Peyer's patch (tissue), 4 donors: Measurements from ENCODE around the gene LIMCH1.

Source experiments
- POLR2A ChIP-seq, 2 donors: fragments of 450-650 bp; IDR thresholded peaks; one replicate each; pipeline ENCODE4 v1.5.1; 2017; ENCODE audit warnings: antibody characterized with exemption in 2 of 2, mild to moderate bottlenecking in 2 of 2, moderate library complexity in 2 of 2
- TF ChIP-seq, protein P1 (sequence below), 6 experiments: fragments of 450-650 bp in 4 of 6; fragments of 200-600 bp in 2 of 6; sonication (generic) in 1 of 6; IDR thresholded peaks; one replicate each; pipeline ENCODE4 v1.5.1; 2017 to 2019; ENCODE audit warnings: antibody characterized with exemption in 6 of 6, mild to moderate bottlenecking in 3 of 6, moderate library complexity in 1 of 6

GRCh38 chr4:41539711-41540110 is 1.8 kb downstream of the LIMCH1 start:
- TF ChIP-seq, protein P1, sequence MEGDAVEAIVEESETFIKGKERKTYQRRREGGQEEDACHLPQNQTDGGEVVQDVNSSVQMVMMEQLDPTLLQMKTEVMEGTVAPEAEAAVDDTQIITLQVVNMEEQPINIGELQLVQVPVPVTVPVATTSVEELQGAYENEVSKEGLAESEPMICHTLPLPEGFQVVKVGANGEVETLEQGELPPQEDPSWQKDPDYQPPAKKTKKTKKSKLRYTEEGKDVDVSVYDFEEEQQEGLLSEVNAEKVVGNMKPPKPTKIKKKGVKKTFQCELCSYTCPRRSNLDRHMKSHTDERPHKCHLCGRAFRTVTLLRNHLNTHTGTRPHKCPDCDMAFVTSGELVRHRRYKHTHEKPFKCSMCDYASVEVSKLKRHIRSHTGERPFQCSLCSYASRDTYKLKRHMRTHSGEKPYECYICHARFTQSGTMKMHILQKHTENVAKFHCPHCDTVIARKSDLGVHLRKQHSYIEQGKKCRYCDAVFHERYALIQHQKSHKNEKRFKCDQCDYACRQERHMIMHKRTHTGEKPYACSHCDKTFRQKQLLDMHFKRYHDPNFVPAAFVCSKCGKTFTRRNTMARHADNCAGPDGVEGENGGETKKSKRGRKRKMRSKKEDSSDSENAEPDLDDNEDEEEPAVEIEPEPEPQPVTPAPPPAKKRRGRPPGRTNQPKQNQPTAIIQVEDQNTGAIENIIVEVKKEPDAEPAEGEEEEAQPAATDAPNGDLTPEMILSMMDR (IDR thresholded peaks at IDR 0.05): no peak
- no peak for TF ChIP-seq POLR2A (IDR thresholded peaks at IDR 0.05)
